ENCODE data around the gene SRSF9.

- TF ChIP-seq CTCF (IDR thresholded peaks at IDR 0.05; ENCODE audit: low read depth, low read length) (no peak), EZH2phosphoT487 (IDR thresholded peaks at IDR 0.05; ENCODE audit: low read depth) (no peak)
Measured at GRCh38 chr12:120445911-120446843, 23.4 kb downstream of the SRSF9 start, which contains the start of the genes GATC and TRIAP1.
